Colonic mucosa (tissue), 2 donors: ENCODE data around the gene INAFM2. TPM values are rescaled to one million over a fixed set of nuclear protein-coding genes. Genes with fewer than 3 reads are reported as not detected.

Experiments
- total RNA-seq, 2 donors: library from RNA; stranded (reverse); fragmentation: NEBNext Ultra II Directional in 1 of 2; extraction: Animal tissue kit (Norgen Biotek cat#: 25700) in 1 of 2; gene quantifications; one replicate each; pipeline ENCODE4 v1.2.1, GENCODE V29; 2021
- donor health status: DM: no; HTN: no; CAD: no.
- donor health status: DM: no; HTN: no; CAD: no.

INAFM2 gene
- total RNA-seq, 2 donors from 2014 or later: 10.8 to 28.6 TPM

Other genes with a start within 250 kb of the INAFM2 start
- 10 to 100 TPM in 1 of 2 donors, 1 to 10 TPM in 1; 5.0 to 11.6 TPM for gene BMF, start 214.8 kb upstream of the INAFM2 start, total RNA-seq
- 10 to 100 TPM; 10.2 to 48.3 TPM for gene BUB1B, start 162.6 kb upstream of the INAFM2 start, total RNA-seq
- 10 to 100 TPM in 1 of 2 donors, 1 to 10 TPM in 1; 4.9 to 10.4 TPM for gene PAK6, start 84.6 kb upstream of the INAFM2 start, total RNA-seq
- not detected for gene ANKRD63, start 40.6 kb upstream of the INAFM2 start, total RNA-seq
- 1 to 10 TPM; 5.7 to 9.5 TPM for gene PLCB2, start 15.8 kb upstream of the INAFM2 start, total RNA-seq
- gene CCDC9B, start 17.2 kb downstream of the INAFM2 start, total RNA-seq: 10 to 100 TPM; 13.1 to 28.7 TPM
- 1,000 to 10,000 TPM; 1,442 to 2,028 TPM for gene PHGR1, start 27.3 kb downstream of the INAFM2 start, total RNA-seq
- 10 to 100 TPM; 12.6 to 16.3 TPM for gene DISP2, start 34.5 kb downstream of the INAFM2 start, total RNA-seq
- 10 to 100 TPM; 12.2 to 51.2 TPM for gene KNSTRN, start 59.0 kb downstream of the INAFM2 start, total RNA-seq
- 10 to 100 TPM; 74.1 to 86.1 TPM for gene IVD, start 82.1 kb downstream of the INAFM2 start, total RNA-seq
- gene BAHD1, start 117.3 kb downstream of the INAFM2 start, total RNA-seq: 10 to 100 TPM; 25.3 to 26.3 TPM
- gene CHST14, start 147.3 kb downstream of the INAFM2 start, total RNA-seq: 1 to 10 TPM; 3.9 to 4.5 TPM
- gene CCDC32, start 241.3 kb downstream of the INAFM2 start, total RNA-seq: 10 to 100 TPM; 27.5 to 32.0 TPM
- gene RPUSD2, start 245.6 kb downstream of the INAFM2 start, total RNA-seq: 10 to 100 TPM; 11.0 to 17.0 TPM